GM10847 (cell line): Measurements from ENCODE around the gene VEGFA.

Experiments used
- POLR2A ChIP-seq: IDR thresholded peaks from 2 replicates; pipeline ENCODE4 v1.6.1; 2011; ENCODE audit not compliant: insufficient read length; ENCODE audit errors: extremely low read depth

VEGFA gene

DNA sequence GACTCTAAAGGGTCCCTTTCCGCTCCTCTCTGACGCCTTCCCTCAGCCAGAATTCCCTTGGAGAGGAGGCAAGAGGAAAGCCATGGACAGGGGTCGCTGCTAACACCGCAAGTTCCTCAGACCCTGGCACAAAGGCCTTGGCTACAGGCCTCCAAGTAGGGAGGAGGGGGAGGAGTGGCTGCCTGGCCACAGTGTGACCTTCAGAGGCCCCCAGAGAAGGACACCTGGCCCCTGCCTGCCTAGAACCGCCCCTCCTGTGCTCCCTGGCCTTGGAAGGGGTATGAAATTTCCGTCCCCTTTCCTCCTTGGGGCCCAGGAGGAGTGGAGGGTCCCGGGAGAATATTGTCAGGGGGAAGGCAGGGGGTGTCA is 2.7 kb downstream of the VEGFA start:
- no peak for TF ChIP-seq POLR2A

DNA sequence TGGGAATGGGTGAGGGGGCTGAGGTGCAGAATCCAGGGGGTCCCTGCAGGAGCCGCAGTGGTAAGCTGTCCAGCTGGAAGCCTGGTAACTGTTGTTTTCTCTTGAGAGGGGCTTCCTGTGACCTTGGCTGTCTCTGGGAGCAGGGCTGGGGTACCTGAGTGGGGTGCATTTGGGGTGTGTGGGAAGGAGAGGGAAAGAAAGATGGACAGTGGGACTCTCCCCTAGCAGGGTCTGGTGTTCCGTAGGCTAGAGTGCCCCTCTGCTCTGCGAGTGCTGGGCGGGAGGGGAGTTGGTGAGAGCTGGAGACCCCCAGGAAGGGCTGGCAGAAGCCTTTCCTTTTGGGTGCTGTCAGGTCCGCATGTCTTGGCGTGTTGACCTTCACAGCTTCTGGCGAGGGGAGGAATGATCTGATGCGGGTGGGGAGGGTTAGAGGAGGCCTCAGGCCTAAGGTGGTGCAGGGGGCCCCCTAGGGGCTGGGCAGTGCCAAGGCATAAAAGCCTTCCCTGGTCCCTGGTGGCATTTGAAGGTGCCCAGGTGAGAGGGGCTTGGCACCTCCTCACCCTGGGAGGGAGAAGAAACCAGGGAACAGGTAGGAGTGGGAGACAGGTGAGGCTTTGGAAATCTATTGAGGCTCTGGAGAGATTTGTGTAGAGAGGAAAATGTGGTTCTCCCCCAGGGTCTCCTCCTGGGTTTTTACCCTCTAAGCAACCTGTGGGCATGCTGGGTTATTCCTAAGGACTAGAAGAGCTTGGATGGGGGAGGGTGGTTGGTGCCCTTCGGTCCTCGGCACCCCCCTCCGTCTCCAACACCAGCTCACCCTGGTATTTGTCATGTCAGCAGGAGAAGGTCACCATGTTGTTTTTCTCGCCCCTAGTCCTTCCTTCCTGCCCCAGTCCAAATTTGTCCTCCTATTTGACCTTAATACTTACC is 3.3 kb downstream of the VEGFA start:
- TF ChIP-seq POLR2A, result no peak

DNA sequence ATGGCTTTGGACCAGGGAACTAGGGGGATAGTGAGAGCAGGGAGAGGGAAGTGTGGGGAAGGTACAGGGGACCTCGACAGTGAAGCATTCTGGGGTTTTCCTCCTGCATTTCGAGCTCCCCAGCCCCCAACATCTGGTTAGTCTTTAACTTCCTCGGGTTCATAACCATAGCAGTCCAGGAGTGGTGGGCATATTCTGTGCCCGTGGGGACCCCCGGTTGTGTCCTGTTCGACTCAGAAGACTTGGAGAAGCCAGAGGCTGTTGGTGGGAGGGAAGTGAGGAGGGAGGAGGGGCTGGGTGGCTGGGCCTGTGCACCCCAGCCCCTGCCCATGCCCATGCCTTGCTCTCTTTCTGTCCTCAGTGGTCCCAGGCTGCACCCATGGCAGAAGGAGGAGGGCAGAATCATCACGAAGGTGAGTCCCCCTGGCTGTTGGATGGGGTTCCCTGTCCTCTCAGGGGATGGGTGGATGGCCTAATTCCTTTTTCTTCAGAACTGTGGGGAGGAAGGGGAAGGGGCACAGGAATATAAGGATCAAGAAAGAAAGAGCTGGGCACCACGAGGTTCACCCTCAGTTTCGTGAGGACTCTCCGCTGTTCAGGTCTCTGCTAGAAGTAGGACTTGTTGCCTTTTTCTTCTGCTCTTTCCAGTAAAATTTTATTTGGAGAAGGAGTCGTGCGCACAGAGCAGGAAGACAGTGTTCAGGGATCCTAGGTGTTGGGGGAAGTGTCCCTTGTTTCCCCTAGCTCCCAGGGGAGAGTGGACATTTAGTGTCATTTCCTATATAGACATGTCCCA is 4.2 kb downstream of the VEGFA start:
- TF ChIP-seq POLR2A, result no peak

DNA sequence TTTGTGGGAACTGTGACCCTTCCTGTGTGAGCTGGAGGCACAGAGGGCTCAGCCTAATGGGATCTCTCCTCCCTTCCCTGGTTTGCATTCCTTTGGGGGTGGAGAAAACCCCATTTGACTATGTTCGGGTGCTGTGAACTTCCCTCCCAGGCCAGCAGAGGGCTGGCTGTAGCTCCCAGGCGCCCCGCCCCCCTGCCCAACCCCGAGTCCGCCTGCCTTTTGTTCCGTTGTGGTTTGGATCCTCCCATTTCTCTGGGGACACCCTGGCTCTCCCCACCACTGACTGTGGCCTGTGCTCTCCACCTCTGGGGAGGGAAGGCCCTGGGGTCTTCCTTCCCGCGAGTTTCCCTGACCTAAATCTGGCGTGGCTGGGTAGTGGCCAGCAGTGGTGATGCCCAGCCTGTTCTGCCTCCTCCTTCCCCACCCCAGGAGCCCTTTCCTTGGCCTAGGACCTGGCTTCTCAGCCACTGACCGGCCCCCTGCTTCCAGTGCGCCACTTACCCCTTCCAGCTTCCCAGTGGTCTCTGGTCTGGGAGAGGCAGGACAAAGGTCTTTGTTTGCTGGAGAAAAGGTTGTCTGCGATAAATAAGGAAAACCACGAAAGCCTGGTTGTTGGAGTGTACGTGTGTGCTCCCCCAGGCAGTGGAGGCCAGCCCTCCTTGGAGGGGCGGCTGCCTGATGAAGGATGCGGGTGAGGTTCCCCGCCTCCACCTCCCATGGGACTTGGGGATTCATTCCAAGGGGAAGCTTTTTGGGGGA is 4.9 kb downstream of the VEGFA start:
- no peak for TF ChIP-seq POLR2A

DNA sequence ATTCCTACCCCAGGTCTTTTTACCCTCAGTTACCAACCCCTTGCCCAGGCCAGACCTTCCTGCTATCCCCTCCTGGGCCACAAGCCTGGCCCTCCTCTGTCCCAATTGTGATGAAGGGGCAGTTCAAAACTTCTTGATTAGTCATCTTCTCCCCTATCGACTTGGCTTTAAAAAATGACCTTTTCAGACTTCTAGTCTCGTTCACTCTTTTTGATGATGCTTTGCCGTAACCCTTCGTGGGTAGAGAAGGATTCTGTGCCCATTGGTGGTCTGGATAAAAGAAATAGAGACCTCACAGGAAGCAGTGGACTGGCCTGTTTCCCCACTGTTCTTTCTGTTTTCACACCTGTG is 5.5 kb downstream of the VEGFA start:
- TF ChIP-seq POLR2A, result no peak

DNA sequence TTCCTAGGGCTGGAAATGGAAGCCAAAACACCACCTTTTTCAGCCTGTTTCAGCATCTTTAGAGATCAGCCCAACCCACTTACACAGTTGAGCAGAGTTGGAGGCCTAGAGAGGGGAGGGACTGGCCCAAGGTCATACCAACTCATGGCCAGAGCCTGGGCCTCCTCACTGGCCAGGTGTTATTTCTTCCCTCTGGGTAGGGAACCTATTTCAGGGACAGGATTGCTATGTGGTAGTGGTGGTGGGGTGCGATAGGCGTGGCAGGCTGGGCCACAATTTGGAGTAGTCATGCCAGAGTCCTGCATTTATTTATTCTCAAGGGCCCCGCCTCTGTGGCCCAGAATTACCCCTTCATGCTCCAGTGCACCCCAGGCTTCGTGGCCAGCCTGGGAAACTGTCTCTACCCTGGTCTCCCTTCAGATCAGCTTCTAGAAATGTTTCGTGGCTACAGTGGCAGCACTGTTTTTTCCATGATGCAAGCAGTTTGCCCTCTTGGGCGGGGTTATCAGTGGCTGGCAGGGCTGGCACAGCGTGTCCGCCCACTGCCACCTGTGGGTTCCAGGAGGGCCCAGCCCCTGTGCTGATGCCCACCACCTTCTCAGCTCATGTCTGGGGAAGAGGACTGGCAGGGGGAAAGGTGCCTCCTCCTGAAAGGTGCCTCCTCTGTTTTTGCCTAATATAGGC is 6.2 kb downstream of the VEGFA start:
- TF ChIP-seq POLR2A, result no peak

DNA sequence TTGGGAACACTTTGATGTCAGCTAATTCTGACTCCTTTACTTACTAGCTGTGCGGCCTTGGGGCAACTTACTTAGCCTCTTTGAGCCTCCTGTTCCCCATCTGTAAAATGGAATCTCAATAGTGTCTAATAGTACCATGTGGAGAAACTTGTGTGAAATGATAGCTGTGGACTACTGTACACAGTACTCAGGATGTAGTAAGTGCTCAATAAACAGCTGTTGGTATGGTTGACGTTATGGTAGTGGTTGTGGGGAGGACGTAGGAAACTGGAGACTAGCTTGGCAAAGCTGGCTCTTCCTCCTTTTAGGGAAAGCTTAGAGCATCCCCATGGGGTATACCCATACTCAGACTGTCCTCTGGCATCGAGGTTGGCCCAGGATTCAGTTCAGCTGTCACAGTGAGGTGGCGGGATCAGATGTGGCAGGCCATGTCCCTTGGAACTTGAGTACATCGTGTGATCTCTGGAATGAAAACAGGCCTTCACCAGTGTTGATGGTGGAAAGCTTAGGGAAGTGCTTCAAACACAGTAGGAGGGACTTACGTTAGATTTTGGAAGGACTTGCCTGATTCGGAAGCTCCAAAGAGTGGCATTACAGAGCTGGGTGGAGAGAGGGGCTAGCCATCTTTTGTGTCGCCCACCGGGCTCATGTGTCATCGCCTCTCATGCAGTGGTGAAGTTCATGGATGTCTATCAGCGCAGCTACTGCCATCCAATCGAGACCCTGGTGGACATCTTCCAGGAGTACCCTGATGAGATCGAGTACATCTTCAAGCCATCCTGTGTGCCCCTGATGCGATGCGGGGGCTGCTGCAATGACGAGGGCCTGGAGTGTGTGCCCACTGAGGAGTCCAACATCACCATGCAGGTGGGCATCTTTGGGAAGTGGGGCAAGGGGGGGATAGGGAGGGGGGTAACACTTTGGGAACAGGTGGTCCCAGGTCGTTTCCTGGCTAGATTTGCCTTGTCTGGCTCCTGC is 7.1 kb downstream of the VEGFA start:
- no peak for TF ChIP-seq POLR2A

DNA sequence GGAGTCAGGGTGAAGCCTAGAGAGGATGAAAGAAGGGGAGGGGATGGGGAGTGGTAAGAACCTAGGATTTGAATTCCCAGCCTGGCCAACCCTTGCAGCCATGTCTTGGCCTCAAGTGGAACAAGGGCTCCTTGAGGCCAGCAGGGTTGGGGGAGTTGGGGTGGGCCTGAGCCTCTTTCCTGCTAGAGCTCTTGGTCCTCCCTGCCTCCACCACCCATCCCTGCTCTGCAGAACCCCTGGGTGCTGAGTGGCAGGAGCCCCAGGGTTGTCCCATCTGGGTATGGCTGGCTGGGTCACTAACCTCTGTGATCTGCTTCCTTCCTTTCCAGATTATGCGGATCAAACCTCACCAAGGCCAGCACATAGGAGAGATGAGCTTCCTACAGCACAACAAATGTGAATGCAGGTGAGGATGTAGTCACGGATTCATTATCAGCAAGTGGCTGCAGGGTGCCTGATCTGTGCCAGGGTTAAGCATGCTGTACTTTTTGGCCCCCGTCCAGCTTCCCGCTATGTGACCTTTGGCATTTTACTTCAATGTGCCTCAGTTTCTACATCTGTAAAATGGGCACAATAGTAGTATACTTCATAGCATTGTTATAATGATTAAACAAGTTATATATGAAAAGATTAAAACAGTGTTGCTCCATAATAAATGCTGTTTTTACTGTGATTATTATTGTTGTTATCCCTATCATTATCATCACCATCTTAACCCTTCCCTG is 8.3 kb downstream of the VEGFA start:
- no peak for TF ChIP-seq POLR2A

DNA sequence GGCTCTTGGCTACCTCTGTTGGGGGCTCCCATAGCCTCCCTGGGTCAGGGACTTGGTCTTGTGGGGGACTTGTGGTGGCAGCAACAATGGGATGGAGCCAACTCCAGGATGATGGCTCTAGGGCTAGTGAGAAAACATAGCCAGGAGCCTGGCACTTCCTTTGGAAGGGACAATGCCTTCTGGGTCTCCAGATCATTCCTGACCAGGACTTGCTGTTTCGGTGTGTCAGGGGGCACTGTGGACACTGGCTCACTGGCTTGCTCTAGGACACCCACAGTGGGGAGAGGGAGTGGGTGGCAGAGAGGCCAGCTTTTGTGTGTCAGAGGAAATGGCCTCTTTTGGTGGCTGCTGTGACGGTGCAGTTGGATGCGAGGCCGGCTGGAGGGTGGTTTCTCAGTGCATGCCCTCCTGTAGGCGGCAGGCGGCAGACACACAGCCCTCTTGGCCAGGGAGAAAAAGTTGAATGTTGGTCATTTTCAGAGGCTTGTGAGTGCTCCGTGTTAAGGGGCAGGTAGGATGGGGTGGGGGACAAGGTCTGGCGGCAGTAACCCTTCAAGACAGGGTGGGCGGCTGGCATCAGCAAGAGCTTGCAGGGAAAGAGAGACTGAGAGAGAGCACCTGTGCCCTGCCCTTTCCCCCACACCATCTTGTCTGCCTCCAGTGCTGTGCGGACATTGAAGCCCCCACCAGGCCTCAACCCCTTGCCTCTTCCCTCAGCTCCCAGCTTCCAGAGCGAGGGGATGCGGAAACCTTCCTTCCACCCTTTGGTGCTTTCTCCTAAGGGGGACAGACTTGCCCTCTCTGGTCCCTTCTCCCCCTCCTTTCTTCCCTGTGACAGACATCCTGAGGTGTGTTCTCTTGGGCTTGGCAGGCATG is 9.2 kb downstream of the VEGFA start:
- TF ChIP-seq POLR2A, result no peak

DNA sequence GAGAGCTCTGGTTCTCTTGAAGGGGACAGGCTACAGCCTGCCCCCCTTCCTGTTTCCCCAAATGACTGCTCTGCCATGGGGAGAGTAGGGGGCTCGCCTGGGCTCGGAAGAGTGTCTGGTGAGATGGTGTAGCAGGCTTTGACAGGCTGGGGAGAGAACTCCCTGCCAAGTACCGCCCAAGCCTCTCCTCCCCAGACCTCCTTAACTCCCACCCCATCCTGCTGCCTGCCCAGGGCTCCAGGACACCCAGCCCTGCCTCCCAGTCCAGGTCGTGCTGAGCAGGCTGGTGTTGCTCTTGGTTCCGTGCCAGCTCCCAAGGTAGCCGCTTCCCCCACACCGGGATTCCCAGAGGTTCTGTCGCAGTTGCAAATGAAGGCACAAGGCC is 9.8 kb downstream of the VEGFA start:
- no peak for TF ChIP-seq POLR2A

DNA sequence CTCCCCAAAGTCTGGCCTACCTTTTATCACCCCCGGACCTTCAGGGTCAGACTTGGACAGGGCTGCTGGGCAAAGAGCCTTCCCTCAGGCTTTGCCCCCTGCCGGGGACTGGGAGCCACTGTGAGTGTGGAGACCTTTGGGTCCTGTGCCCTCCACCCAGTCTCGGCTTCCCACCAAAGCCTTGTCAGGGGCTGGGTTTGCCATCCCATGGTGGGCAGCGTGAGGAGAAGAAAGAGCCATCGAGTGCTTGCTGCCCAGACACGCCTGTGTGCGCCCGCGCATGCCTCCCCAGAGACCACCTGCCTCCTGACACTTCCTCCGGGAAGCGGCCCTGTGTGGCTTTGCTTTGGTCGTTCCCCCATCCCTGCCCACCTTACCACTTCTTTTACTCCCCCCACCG is 10.3 kb downstream of the VEGFA start:
- TF ChIP-seq POLR2A, result no peak
